Astrocyte (in vitro differentiated cells and primary cell): ENCODE data around the gene PRKAG2. TPM values are rescaled to one million over a fixed set of nuclear protein-coding genes. Genes with fewer than 3 reads are reported as not detected.

Experiments used
- DNase-seq: peaks from one replicate; pipeline ENCODE4 v3.0.0-alpha.2; 2010; ENCODE audit warnings: low read depth
- FAIRE-seq: peaks from 2 replicates; lab custom pipeline; 2011; peaks lifted over from hg19 to GRCh38; lab: Jason Lieb, UNC
- H2AFZ ChIP-seq: 2 replicates; pipeline ENCODE4 v1.6.0; 2012; ENCODE audit warnings: low read depth, low read length, inconsistent platforms
- H3K27ac ChIP-seq: 2 replicates; pipeline ENCODE4 v1.5.1; 2011; ENCODE audit warnings: low read depth, low read length, inconsistent platforms
- H3K27me3 ChIP-seq: 2 replicates; pipeline ENCODE4 v1.6.0; 2011; ENCODE audit warnings: low read length, inconsistent platforms; ENCODE audit not compliant: insufficient read depth
- H3K36me3 ChIP-seq: 2 replicates; pipeline ENCODE4 v1.5.1; 2011; ENCODE audit warnings: low read length, inconsistent platforms; ENCODE audit not compliant: insufficient read depth
- H3K4me1 ChIP-seq: 2 replicates; pipeline ENCODE4 v1.5.1; 2011; ENCODE audit warnings: low read length, inconsistent platforms; ENCODE audit not compliant: insufficient read depth
- H3K4me2 ChIP-seq: 2 replicates; pipeline ENCODE4 v1.6.0; 2012; ENCODE audit warnings: low read length, inconsistent platforms
- H3K4me3 ChIP-seq: 2 replicates; pipeline ENCODE4 v1.5.1; 2011; ENCODE audit warnings: low read depth, mild to moderate bottlenecking, low read length, inconsistent platforms; ENCODE audit not compliant: insufficient read depth
- H3K79me2 ChIP-seq: 2 replicates; pipeline ENCODE4 v1.6.0; 2012; ENCODE audit warnings: mild to moderate bottlenecking, low read length, inconsistent platforms; ENCODE audit not compliant: insufficient read depth
- H3K9ac ChIP-seq: 2 replicates; pipeline ENCODE4 v1.6.0; 2012; ENCODE audit warnings: mild to moderate bottlenecking, low read length, inconsistent platforms
- H3K9me3 ChIP-seq: 2 replicates; pipeline ENCODE4 v1.5.1; 2012; ENCODE audit warnings: low read depth, mild to moderate bottlenecking, low read length, inconsistent platforms; ENCODE audit not compliant: insufficient read depth
- H4K20me1 ChIP-seq: 2 replicates; pipeline ENCODE4 v1.6.0; 2012; ENCODE audit warnings: low read length, inconsistent platforms; ENCODE audit not compliant: insufficient read depth
- H3K27ac Mint-ChIP-seq: one replicate; pipeline ENCODE4 v1.8.0; 2021; ENCODE audit warnings: mild to moderate bottlenecking, mixed read lengths; ENCODE audit not compliant: unreplicated experiment
- H3K27me3 Mint-ChIP-seq: one replicate; pipeline ENCODE4 v1.8.0; 2021; ENCODE audit warnings: low read depth, mixed read lengths; ENCODE audit not compliant: unreplicated experiment
- H3K36me3 Mint-ChIP-seq: one replicate; pipeline ENCODE4 v1.8.0; 2021; ENCODE audit warnings: low read depth, mixed read lengths; ENCODE audit not compliant: unreplicated experiment
- H3K4me1 Mint-ChIP-seq: one replicate; pipeline ENCODE4 v1.8.0; 2021; ENCODE audit warnings: low read depth, mixed read lengths; ENCODE audit not compliant: unreplicated experiment
- H3K4me3 Mint-ChIP-seq: one replicate; pipeline ENCODE4 v1.8.0; 2021; ENCODE audit warnings: mild to moderate bottlenecking, moderate library complexity, mixed read lengths; ENCODE audit not compliant: unreplicated experiment
- H3K9me3 Mint-ChIP-seq: one replicate; pipeline ENCODE4 v1.8.0; 2021; ENCODE audit warnings: mild to moderate bottlenecking, mixed read lengths; ENCODE audit not compliant: unreplicated experiment
- EZH2 ChIP-seq: IDR thresholded peaks from 2 replicates; pipeline ENCODE4 v1.6.1; 2012; ENCODE audit warnings: mild to moderate bottlenecking, low read length, inconsistent platforms; ENCODE audit not compliant: insufficient read depth
- total RNA-seq: library from RNA; stranded (reverse); gene quantifications from 2 replicates; pipeline ENCODE4 v1.2.1, GENCODE V29; 2021
- TF ChIP-seq, protein P1 (sequence below): IDR thresholded peaks from 2 replicates; pipeline ENCODE4 v1.5.1; 2011; ENCODE audit warnings: low read depth, mild to moderate bottlenecking, inconsistent platforms, low read length, moderate library complexity; ENCODE audit not compliant: insufficient read depth

PRKAG2 gene
- total RNA-seq, 1 donor from 2014 or later = 40.7 TPM

DNA sequence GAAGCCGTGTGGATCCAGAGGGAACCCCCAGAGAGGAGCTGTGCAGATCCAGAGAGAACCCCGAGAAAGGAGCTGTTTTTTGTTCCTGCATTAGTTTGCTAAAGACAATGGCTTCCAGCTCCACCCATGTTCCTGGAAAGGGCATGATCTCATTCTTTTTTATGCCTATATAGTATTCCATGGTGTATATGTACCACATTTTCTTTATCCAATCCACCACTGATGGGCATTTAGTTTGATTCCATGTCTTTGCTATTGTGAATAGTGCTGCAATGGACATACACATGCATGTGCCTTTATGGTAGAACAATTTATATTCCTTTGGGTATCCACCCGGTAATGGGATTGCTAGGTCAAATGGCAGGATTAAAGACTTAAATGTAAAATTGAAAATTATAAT, 261.9 kb downstream of the PRKAG2 start:
- no peak overlapping the region for H3K9ac ChIP-seq
- Mint-ChIP-seq H3K4me1 (no peaks in the 10 kb centered on the region), H3K27ac (no peak overlapping the region), H3K36me3 (peaks cover 4% of the 10 kb centered on the region), H3K27me3 (no peaks in the 10 kb centered on the region), H3K9me3 (no peaks in the 10 kb centered on the region), H3K4me3 (no peak overlapping the region)
- TF ChIP-seq, protein P1, sequence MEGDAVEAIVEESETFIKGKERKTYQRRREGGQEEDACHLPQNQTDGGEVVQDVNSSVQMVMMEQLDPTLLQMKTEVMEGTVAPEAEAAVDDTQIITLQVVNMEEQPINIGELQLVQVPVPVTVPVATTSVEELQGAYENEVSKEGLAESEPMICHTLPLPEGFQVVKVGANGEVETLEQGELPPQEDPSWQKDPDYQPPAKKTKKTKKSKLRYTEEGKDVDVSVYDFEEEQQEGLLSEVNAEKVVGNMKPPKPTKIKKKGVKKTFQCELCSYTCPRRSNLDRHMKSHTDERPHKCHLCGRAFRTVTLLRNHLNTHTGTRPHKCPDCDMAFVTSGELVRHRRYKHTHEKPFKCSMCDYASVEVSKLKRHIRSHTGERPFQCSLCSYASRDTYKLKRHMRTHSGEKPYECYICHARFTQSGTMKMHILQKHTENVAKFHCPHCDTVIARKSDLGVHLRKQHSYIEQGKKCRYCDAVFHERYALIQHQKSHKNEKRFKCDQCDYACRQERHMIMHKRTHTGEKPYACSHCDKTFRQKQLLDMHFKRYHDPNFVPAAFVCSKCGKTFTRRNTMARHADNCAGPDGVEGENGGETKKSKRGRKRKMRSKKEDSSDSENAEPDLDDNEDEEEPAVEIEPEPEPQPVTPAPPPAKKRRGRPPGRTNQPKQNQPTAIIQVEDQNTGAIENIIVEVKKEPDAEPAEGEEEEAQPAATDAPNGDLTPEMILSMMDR = no peak
- no peak for TF ChIP-seq EZH2
- no peaks in the 10 kb centered on the region for H3K9me3 ChIP-seq
- H3K36me3 ChIP-seq = peaks cover 3% of the 10 kb centered on the region
- H4K20me1 ChIP-seq = peaks cover 57% of the 10 kb centered on the region
- no peak overlapping the region for H3K27ac ChIP-seq
- no peak overlapping the region for H3K4me3 ChIP-seq
- H2AFZ ChIP-seq = no peak overlapping the region
- no peak for DNase-seq
- no peaks in the 10 kb centered on the region for H3K27me3 ChIP-seq
- H3K4me2 ChIP-seq = no peak overlapping the region
- H3K79me2 ChIP-seq = peaks cover 89% of the 10 kb centered on the region
- no peak for FAIRE-seq
- H3K4me1 ChIP-seq = no peaks in the 10 kb centered on the region

DNA sequence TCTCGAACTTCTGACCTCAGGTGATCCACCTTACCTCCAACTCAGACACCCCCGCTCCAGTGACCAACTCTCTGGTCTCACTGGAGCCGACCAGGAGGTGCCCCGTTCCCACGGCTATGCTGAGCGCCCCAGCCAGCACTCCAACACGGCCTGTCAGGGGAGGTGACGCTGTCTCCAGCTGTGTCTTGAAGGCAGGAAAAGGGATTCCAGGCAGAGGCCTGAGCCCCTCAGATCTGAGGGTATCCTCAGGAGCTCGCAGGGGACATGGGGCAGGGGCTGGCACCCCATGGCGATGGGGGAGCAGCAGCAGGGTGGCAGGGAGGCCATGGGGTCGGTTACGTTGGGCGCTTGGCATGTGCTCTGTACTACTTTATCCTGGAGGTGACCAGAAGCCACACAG, 262.9 kb downstream of the PRKAG2 start:
- no peak for FAIRE-seq
- peaks cover 90% of the 10 kb centered on the region for H3K79me2 ChIP-seq
- no peak overlapping the region for H3K4me3 ChIP-seq
- no peak overlapping the region for H3K4me3 Mint-ChIP-seq
- no peak overlapping the region for H2AFZ ChIP-seq
- H3K27me3 Mint-ChIP-seq = no peaks in the 10 kb centered on the region
- no peak for DNase-seq
- H3K36me3 Mint-ChIP-seq = peaks cover 8% of the 10 kb centered on the region
- no peaks in the 10 kb centered on the region for H3K9me3 ChIP-seq
- H3K4me1 ChIP-seq = no peaks in the 10 kb centered on the region
- TF ChIP-seq EZH2 = no peak
- TF ChIP-seq, protein P1 = no peak
- no peak overlapping the region for H3K9ac ChIP-seq
- H4K20me1 ChIP-seq = peaks cover 57% of the 10 kb centered on the region
- H3K9me3 Mint-ChIP-seq = no peaks in the 10 kb centered on the region
- H3K4me2 ChIP-seq = no peak overlapping the region
- no peak overlapping the region for H3K27ac ChIP-seq
- no peaks in the 10 kb centered on the region for H3K4me1 Mint-ChIP-seq
- H3K27ac Mint-ChIP-seq = no peak overlapping the region
- no peaks in the 10 kb centered on the region for H3K27me3 ChIP-seq
- peaks cover 3% of the 10 kb centered on the region for H3K36me3 ChIP-seq

DNA sequence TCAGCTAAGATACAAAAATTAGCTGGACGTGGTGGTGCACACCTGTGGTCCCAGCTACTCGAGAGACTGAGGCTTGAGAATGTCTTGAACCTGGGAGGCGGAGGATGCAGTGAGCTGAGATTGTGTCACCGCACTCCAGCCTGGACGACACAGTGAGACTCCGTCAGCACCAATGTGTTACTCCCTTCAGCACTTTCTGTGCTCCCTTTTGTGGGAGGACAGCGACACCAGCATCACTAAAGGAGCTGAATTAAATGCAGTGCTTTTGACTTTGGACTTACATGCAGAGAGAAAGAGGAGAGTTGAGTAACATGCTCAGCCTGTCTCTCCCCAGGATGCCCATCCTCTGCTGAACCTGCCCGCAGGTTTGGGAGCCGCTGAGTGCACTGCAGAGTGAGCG, 265.0 kb downstream of the PRKAG2 start:
- peaks cover 91% of the 10 kb centered on the region for H3K79me2 ChIP-seq
- H3K27ac Mint-ChIP-seq = no peak overlapping the region

More for the DNA sequence above, 265.0 kb downstream of the PRKAG2 start:
- Mint-ChIP-seq H3K4me3 (no peak overlapping the region), H3K36me3 (peaks cover 8% of the 10 kb centered on the region), H3K27me3 (no peaks in the 10 kb centered on the region), H3K9me3 (no peaks in the 10 kb centered on the region), H3K4me1 (peaks cover 10% of the 10 kb centered on the region)
- FAIRE-seq (no peak), DNase-seq (no peak)
- Histone ChIP-seq H3K27ac (no peak overlapping the region), H3K4me1 (peaks cover 12% of the 10 kb centered on the region), H3K4me2 (no peak overlapping the region), H4K20me1 (peaks cover 64% of the 10 kb centered on the region), H3K27me3 (no peaks in the 10 kb centered on the region), H3K9ac (no peak overlapping the region), H3K9me3 (no peaks in the 10 kb centered on the region), H2AFZ (no peak overlapping the region), H3K4me3 (no peak overlapping the region), H3K36me3 (peaks cover 3% of the 10 kb centered on the region)
- TF ChIP-seq, protein P1 = no peak
- no peak for TF ChIP-seq EZH2
